H1 (cell line): ENCODE measurements around the gene INSYN2A. TPM values are rescaled to one million over a fixed set of nuclear protein-coding genes. Genes with fewer than 3 reads are reported as not detected.

Experiments used
- CTCF ChIA-PET: fragments of 300-600 bp; sonication (Branson Sonifier 250); formaldehyde crosslinking; loops from one replicate; lab custom pipeline; 2021; ENCODE audit not compliant: partially characterized antibody; lab: Charles Lee
- POLR2A ChIA-PET: fragments of 300-600 bp; sonication (Branson Sonifier 250); formaldehyde crosslinking; loops from one replicate; lab custom pipeline; 2021; ENCODE audit warnings: inconsistent platforms; ENCODE audit not compliant: partially characterized antibody; lab: Charles Lee
- DNase-seq, 2 experiments: peaks; one replicate each; pipeline versions ENCODE4 v3.0.0 to v3.0.0-alpha.2; 2010 to 2022; ENCODE audit warnings: low spot score in 2 of 2, low read depth in 1 of 2, mixed read lengths in 1 of 2
- FAIRE-seq: peaks from 2 replicates; lab custom pipeline; 2011; peaks lifted over from hg19 to GRCh38; lab: Jason Lieb, UNC
- H2AFZ ChIP-seq: 2 replicates; pipeline ENCODE4 v1.8.1; 2012; ENCODE audit warnings: low read length, inconsistent platforms
- H2AK5ac ChIP-seq: 2 replicates; pipeline ENCODE4 v1.6.1; 2013; ENCODE audit warnings: low read depth, low read length
- H2BK120ac ChIP-seq: replicated peaks from 2 replicates; pipeline ENCODE3; 2013; ENCODE audit warnings: low read depth, low read length, inconsistent platforms
- H2BK12ac ChIP-seq: 2 replicates; pipeline ENCODE4 v1.6.1; 2013; ENCODE audit warnings: low read depth, low read length
- H2BK15ac ChIP-seq: 2 replicates; pipeline ENCODE4 v1.6.1; 2013; ENCODE audit warnings: low read length
- H2BK20ac ChIP-seq: 2 replicates; pipeline ENCODE4 v1.6.1; 2013; ENCODE audit warnings: low read length
- H2BK5ac ChIP-seq: 2 replicates; pipeline ENCODE4 v1.6.1; 2013; ENCODE audit warnings: low read depth, low read length
- H3K14ac ChIP-seq: 2 replicates; pipeline ENCODE4 v1.6.1; 2013; ENCODE audit warnings: inconsistent platforms; ENCODE audit not compliant: insufficient read length
- H3K18ac ChIP-seq: 2 replicates; pipeline ENCODE4 v1.6.1; 2013; ENCODE audit warnings: low read length; ENCODE audit errors: extremely low read depth
- H3K23ac ChIP-seq: 2 replicates; pipeline ENCODE4 v1.6.1; 2013; ENCODE audit warnings: inconsistent platforms; ENCODE audit not compliant: insufficient read length
- H3K23me2 ChIP-seq: 2 replicates; pipeline ENCODE4 v1.6.1; 2013; ENCODE audit warnings: low read depth, low read length
- H3K27ac ChIP-seq: 2 replicates; pipeline ENCODE4 v1.6.1; 2011; ENCODE audit warnings: low read depth, low read length, inconsistent platforms
- H3K27me3 ChIP-seq, 4 experiments: replicated peaks in 1 of 4; 1 replicate in 1 of 4; 2 replicates in 3 of 4; pipeline versions ENCODE4 v1.6.1 to v1.8.1; 2011 to 2013; ENCODE audit warnings: low read length in 3 of 4, mild to moderate bottlenecking in 3 of 4, inconsistent platforms in 2 of 4, mixed read lengths in 2 of 4, moderate library complexity in 1 of 4; ENCODE audit not compliant: control insufficient read depth in 3 of 4, insufficient read depth in 3 of 4; ENCODE audit errors: extremely low read depth in 1 of 4
- H3K36me3 ChIP-seq, 4 experiments: 2 replicates each; pipeline versions ENCODE4 v1.6.1 to v1.8.1; 2011 to 2013; ENCODE audit warnings: mild to moderate bottlenecking in 4 of 4, low read length in 3 of 4, moderate library complexity in 2 of 4, control low read depth in 1 of 4, inconsistent platforms in 1 of 4; ENCODE audit not compliant: insufficient read depth in 4 of 4, control insufficient read depth in 2 of 4
- H3K4ac ChIP-seq: replicated peaks from 2 replicates; pipeline ENCODE3; 2013; ENCODE audit warnings: low read length, low read depth, mixed read lengths, inconsistent platforms; ENCODE audit not compliant: insufficient read length
- H3K4me1 ChIP-seq, 4 experiments: replicated peaks in 1 of 4; 1 replicate in 1 of 4; 2 replicates in 3 of 4; pipeline versions ENCODE4 v1.6.1 to v1.8.1; 2011 to 2013; ENCODE audit warnings: low read length in 3 of 4, inconsistent platforms in 2 of 4, mixed read lengths in 1 of 4; ENCODE audit not compliant: insufficient read depth in 4 of 4, control insufficient read depth in 3 of 4
- H3K4me2 ChIP-seq, 2 experiments: 2 replicates each; pipeline versions ENCODE4 v1.6.1 to v1.8.1; 2011 to 2013; ENCODE audit warnings: low read depth in 2 of 2, low read length in 2 of 2, control low read depth in 1 of 2, inconsistent platforms in 1 of 2, mild to moderate bottlenecking in 1 of 2; ENCODE audit not compliant: insufficient read depth in 1 of 2
- H3K4me3 ChIP-seq, 4 experiments: fragments of 200-600, 300-600 bp in 1 of 4; sonication (generic), shearing (Covaris generic), sonication (Bioruptor Twin) in 1 of 4; 2 replicates each; pipeline versions ENCODE4 v1.5.1 to v1.8.1; 2011 to 2016; ENCODE audit warnings: low read length in 4 of 4, low read depth in 3 of 4, control low read depth in 2 of 4, inconsistent platforms in 2 of 4, mild to moderate bottlenecking in 2 of 4, mixed read lengths in 1 of 4, moderate library complexity in 1 of 4; ENCODE audit not compliant: insufficient read depth in 2 of 4; ENCODE audit errors: extremely low read depth in 1 of 4
- H3K56ac ChIP-seq: replicated peaks from 2 replicates; pipeline ENCODE3; 2013; ENCODE audit warnings: low read depth, mild to moderate bottlenecking, mixed read lengths, low read length, inconsistent platforms; ENCODE audit not compliant: insufficient read length
- H3K79me1 ChIP-seq: 2 replicates; pipeline ENCODE4 v1.6.1; 2013; ENCODE audit warnings: low read depth, low read length, control low read depth
- H3K79me2 ChIP-seq, 2 experiments: 2 replicates each; pipeline versions ENCODE4 v1.6.1 to v1.8.1; 2012 to 2013; ENCODE audit warnings: low read length in 2 of 2, mild to moderate bottlenecking in 2 of 2, inconsistent platforms in 1 of 2; ENCODE audit not compliant: insufficient read depth in 2 of 2, control insufficient read depth in 1 of 2
- H3K9ac ChIP-seq, 4 experiments: replicated peaks in 1 of 4; 1 replicate in 1 of 4; 2 replicates in 3 of 4; pipeline versions ENCODE4 v1.6.1 to v1.8.1; 2011 to 2013; ENCODE audit warnings: low read depth in 3 of 4, low read length in 3 of 4, control low read depth in 2 of 4, mild to moderate bottlenecking in 2 of 4, moderate library complexity in 2 of 4, inconsistent platforms in 1 of 4; ENCODE audit errors: extremely low read depth in 1 of 4
- H3K9me3 ChIP-seq, 2 experiments: 2 replicates each; pipeline versions ENCODE4 v1.6.1 to v1.8.1; 2012 to 2013; ENCODE audit warnings: mild to moderate bottlenecking in 2 of 2, moderate library complexity in 2 of 2, control low read depth in 1 of 2, inconsistent platforms in 1 of 2, low read depth in 1 of 2, low read length in 1 of 2, mixed read lengths in 1 of 2; ENCODE audit not compliant: insufficient read depth in 2 of 2
- H4K20me1 ChIP-seq, 2 experiments: replicated peaks in 1 of 2; 2 replicates each; pipeline versions ENCODE3 to v1.8.1; 2011 to 2013; ENCODE audit warnings: inconsistent platforms in 2 of 2, low read length in 2 of 2, mild to moderate bottlenecking in 1 of 2; ENCODE audit not compliant: insufficient read depth in 2 of 2, control insufficient read depth in 1 of 2
- H4K5ac ChIP-seq: 2 replicates; pipeline ENCODE4 v1.6.1; 2013; ENCODE audit warnings: low read length, low read depth, mixed read lengths, inconsistent platforms; ENCODE audit not compliant: insufficient read length
- H4K8ac ChIP-seq: 2 replicates; pipeline ENCODE4 v1.8.0; 2013; ENCODE audit warnings: mild to moderate bottlenecking, moderate library complexity, low read length, inconsistent platforms; ENCODE audit not compliant: insufficient read depth; ENCODE audit errors: extremely low read depth
- H4K91ac ChIP-seq: replicated peaks from 2 replicates; pipeline ENCODE3; 2013; ENCODE audit warnings: low read length, mixed read lengths, inconsistent platforms; ENCODE audit not compliant: insufficient read length
- CTCF ChIP-seq, 3 experiments: IDR thresholded peaks; 1 replicate in 2 of 3; 2 replicates in 1 of 3; pipeline versions ENCODE4 v1.5.1 to v1.6.1; 2011; ENCODE audit warnings: low read length in 3 of 3, mild to moderate bottlenecking in 3 of 3, inconsistent platforms in 2 of 3, low read depth in 1 of 3, moderate library complexity in 1 of 3; ENCODE audit not compliant: insufficient read depth in 1 of 3; ENCODE audit errors: control extremely low read depth in 1 of 3
- GTF2F1 ChIP-seq: IDR thresholded peaks from 2 replicates; pipeline ENCODE4 v1.6.1; 2012; ENCODE audit warnings: low read depth, low read length, improper control_type of control experiment, borderline replicate concordance
- WGBS, 2 experiments: shearing (Covaris generic) in 1 of 2; methylation state at CpG; one replicate each; pipeline versions ENCODE4 v1.1.6 to v1.1.7; 2013 to 2015; ENCODE audit warnings: low lambda C conversion rate in 2 of 2, mixed read lengths in 2 of 2, inconsistent platforms in 1 of 2, low coverage in 1 of 2, missing lambda C conversion rate in 1 of 2; ENCODE audit not compliant: insufficient replicate concordance in 2 of 2, insufficient coverage in 1 of 2, insufficient read length in 1 of 2; ENCODE audit errors: extremely low coverage in 1 of 2, missing lambda C conversion rate in 1 of 2; 5-methylcytosine and 5-hydroxymethylcytosine counted together
- polyA plus RNA-seq, 7 experiments: library from polyadenylated mRNA; depleted of rRNA in 3 of 7; stranded (reverse) in 5 of 7; unstranded in 2 of 7; fragments of >200 nt in 5 of 7; fragments of 200-250 nt in 2 of 7; gene quantifications; 1 replicate in 5 of 7; 2 replicates in 1 of 7; 4 replicates in 1 of 7; pipeline versions ENCODE4 v1.2.1 to v1.2.3, GENCODE V29; 2011 to 2013; ENCODE audit warnings: missing spikeins in 2 of 7, mixed read lengths in 2 of 7
- total RNA-seq: library from RNA; stranded (reverse); fragmentation: NEBNext Ultra II Directional; extraction: Animal tissue kit (Norgen Biotek cat#: 25700); gene quantifications from 2 replicates; pipeline ENCODE4 v1.2.1, GENCODE V29; 2021

Gene INSYN2A
- total and polyA plus RNA-seq, 2 of the 8 experiments (the other 6 are each of a cell fraction or from before 2014, with no cell fraction given): 0.11 to 0.19 TPM

DNA sequence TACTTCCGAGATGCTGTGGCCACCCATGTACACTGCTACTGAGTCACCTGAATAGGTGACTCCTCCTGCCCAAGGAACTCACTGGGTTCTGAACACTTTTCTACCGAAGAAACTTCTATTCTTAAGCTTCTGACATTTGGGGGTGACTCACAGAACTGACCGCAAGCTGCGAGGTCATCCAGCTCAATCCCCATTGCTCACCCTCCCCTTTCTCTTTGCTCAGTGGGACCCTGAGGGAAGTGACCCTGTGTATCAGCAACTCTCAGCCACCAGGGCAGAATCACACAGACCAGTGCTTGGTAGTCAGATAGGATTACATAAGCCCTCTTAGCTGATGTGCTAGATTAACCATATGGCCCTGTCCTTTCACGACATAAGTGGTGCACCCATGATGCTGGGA lies 46.3 kb downstream of the INSYN2A start:
- H2BK20ac ChIP-seq: no peak overlapping the region
- no peak overlapping the region for H3K18ac ChIP-seq
- no peak overlapping the region for H2BK120ac ChIP-seq
- H3K4ac ChIP-seq: no peak overlapping the region
- H4K8ac ChIP-seq: no peak overlapping the region
- H3K4me2 ChIP-seq: peak overlapping the region; percentile 31 to 33; a peak in 3 of 4 replicates
- peak in 1 of 3 experiments; percentile 6; a peak in 1 of 4 replicates for TF ChIP-seq CTCF (IDR thresholded peaks at IDR 0.05; ENCODE audit: control extremely low read depth in 1 of 3, insufficient read depth in 1 of 3, low read depth in 1 of 3, low read length in 3 of 3)
- no peak for TF ChIP-seq GTF2F1
- TF ChIP-seq, all 59 proteins: peak for 1
- Histone ChIP-seq H2AFZ (no peak overlapping the region), H3K4me1 (peaks cover 4 to 21% (median 14%) of the 10 kb centered on the region in 4 experiments), H3K36me3 (no peaks in the 10 kb centered on the region), H3K27ac (no peak overlapping the region), H4K5ac (no peak overlapping the region), H3K14ac (no peak overlapping the region), H2BK15ac (no peak overlapping the region), H3K9ac (no peak overlapping the region), H2BK12ac (no peak overlapping the region), H3K23ac (no peak overlapping the region), H3K9me3 (no peaks in the 10 kb centered on the region), H4K20me1 (peaks cover 3 to 9% of the 10 kb centered on the region in 2 experiments), H3K79me2 (no peaks in the 10 kb centered on the region), H3K27me3 (no peaks in the 10 kb centered on the region), H3K4me3 (0 out of 8 replicates have a peak overlapping the region, but pooled peaks of 1 of the 4 experiments have one; percentile 3), H3K56ac (no peak overlapping the region), H2AK5ac (0 out of 2 replicates have a peak overlapping the region, but pooled peaks have one; percentile 7), H2BK5ac (no peak overlapping the region), H3K79me1 (peaks cover 3% of the 10 kb centered on the region; the same call in 1 of the 2 replicates), H3K23me2 (no peaks in the 10 kb centered on the region), H4K91ac (no peak overlapping the region)
- WGBS, 2 experiments: 79% methylated on average over 5 of the region's 5 CpGs; no CpG with 5 or more reads in 1 of the 2 experiments
- DNase-seq (no peak), FAIRE-seq (no peak)
- ChIA-PET POLR2A (interaction anchor here (0.9 kb wide), 1 partner anchor 11 kb away, joined by 3 read pairs; no protein-coding TSS in a partner anchor), CTCF (interaction anchor here (0.7 to 1.3 kb wide), 6 partner anchors 9 to 204 kb away, joined by 3 to 4 read pairs (median 3); no protein-coding TSS in a partner anchor)
